GM19463 (cell line): ENCODE results near the gene NOL4L.
A peak's percentile ranks its signal among the peaks of the same experiment; 100 is the strongest.

Experiments
- ATAC-seq: cut with Tn5 transposase; IDR thresholded peaks from one replicate; pipeline ENCODE4 v1.9.1; 2021; ENCODE audit warnings: mild to moderate bottlenecking, moderate library complexity; ENCODE audit not compliant: unreplicated experiment

Gene NOL4L

DNA sequence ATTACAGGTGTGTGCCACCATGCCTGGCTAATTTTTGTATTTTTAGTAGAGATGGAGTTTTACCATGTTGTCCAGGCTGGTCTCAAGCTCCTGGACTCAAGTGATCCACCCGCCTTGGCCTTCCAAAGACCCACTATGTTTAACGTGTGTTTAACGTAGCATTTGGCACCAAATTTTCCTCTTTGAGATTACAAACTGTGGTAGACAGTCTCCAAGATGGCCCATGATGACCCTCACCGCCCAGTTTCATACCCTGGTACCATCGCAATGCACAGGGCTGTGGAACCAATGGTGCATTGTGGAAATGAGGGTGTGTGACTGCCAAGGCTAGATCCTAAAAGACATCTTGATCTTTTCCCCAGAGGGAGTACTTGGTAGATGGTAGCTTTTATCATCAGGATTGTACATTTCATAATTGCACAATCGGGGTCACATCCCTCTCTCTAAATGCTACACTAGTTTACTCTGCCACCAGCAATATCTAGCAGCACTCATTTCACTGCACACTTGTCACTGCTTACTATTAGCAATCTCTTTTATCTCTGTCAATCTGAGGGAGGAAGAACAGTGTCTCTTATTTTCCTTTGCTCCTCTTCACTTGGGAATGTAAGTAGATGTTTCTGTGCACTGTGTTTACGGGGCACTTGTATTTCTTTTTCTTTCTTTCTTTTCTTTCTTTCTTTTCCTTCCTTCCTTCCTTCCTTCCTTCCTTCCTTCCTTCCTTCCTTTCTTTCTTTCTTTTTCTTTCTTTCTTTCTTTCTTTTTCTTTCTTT, 96.9 kb downstream of the NOL4L start:
- ATAC-seq, result no peak

- ATAC-seq, result no peak
Measured at GRCh38 chr20:32487381-32487780, 97.8 kb downstream of the NOL4L start.

DNA sequence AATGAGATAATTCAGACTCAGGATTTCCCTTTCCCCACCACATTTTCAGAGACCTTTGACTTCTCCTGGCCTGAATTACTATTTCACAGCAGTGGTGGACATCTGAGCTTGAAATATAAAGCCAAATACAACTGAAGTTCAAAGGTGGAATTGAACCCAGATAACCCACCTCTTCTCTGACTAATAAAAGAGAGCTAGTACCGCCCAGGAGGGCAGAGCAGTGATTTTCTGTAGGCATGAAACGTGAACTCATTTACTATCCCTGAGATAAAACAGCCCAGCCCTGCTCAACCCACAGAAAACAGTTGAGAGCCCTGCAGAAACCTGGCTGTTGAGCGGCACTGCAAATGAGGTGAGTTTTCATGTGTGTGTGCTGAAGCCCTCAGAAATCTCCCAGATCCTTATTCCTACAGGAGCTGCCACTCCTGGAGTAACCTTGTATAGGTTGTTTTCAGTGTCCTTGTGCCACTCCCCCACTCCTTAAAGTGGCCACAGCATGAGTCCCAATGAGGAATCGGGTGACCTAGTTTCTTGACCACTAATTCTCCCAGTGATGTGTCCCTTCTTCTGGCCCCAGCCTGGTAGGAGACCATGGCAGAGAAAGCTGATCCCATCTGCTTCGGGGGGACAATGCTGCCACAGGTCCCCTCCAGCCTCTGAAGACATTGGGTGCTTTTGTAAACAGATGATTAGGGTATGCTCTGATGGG, 99.2 kb downstream of the NOL4L start:
- no peak for ATAC-seq

GRCh38 chr20:32484958-32485769, 100.0 kb downstream of the NOL4L start:
- ATAC-seq, result peak; percentile 72

- no peak for ATAC-seq
Measured at GRCh38 chr20:32484225-32484957, 100.7 kb downstream of the NOL4L start.

- no peak for ATAC-seq
Measured at GRCh38 chr20:32483351-32484224, 101.5 kb downstream of the NOL4L start.

- no peak for ATAC-seq
Measured at GRCh38 chr20:32482442-32483261, 102.5 kb downstream of the NOL4L start.

- ATAC-seq, result no peak
Measured at GRCh38 chr20:32482143-32482441, 103.0 kb downstream of the NOL4L start.

DNA sequence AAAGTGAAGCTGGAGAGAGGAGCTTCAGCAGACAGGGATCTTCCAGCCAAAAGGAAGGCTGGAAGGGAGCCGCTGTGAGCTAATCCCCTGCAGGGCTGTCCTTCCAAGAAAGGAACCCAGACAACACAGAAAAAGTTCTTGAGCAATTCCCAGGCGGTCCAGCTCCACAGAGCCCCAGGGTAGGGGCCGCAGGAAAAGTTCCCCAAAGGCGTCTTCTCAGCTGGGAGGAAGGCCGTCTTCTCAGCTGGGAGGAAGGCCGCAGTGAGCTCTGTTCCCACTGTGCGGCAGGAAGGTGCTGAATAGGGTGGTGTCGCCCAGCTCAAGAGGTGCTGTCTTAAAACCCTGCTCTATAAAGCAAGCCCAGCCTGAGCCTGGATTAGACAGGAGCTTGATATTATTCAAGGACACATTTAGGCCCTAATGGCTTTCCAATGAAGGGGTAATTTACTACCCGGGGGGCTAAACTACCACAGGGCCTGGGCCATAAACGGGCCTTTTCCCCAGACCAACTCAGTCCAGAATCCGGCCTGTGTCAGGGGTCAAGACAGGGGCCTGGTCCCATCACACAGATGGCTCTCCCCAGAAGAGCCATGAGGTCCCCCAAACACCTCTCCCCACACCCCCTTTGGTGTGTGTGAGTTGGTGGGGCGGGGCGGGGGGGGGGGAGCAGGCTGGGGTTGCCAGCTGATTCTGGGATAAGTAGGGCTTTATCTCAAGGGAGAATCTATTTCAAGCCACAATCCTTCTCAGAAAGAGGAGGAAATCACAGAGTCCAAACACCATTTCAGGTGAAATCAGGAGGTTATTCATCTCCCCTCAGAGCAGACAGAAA, 103.6 kb downstream of the NOL4L start:
- ATAC-seq, result no peak

GRCh38 chr20:32480371-32481241, 104.5 kb downstream of the NOL4L start:
- no peak for ATAC-seq

DNA sequence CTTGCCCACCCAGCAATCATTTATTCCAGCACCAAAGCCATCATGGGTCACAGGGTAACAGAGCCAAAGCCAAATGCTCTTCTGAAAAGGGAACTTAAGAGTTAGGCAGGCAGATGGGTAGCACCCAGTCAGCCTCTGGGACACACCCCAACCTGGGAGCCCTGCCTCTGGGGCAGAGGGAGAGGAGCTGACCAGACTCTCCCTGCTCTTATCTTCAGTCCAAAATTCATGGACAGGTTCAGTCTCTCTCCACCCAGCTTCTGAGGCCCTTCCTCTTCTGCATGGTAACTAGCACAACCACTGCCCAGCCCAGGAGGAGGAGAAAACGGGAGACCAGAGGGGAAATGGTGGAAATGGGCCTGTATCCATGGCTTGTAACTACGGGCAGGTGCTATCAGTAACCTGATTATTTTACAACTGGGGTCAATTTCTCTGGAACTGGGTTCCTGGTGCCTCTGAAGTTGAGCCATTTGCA, 105.4 kb downstream of the NOL4L start:
- no peak for ATAC-seq

- ATAC-seq, result no peak
Measured at GRCh38 chr20:32479012-32479411, 106.1 kb downstream of the NOL4L start.

DNA sequence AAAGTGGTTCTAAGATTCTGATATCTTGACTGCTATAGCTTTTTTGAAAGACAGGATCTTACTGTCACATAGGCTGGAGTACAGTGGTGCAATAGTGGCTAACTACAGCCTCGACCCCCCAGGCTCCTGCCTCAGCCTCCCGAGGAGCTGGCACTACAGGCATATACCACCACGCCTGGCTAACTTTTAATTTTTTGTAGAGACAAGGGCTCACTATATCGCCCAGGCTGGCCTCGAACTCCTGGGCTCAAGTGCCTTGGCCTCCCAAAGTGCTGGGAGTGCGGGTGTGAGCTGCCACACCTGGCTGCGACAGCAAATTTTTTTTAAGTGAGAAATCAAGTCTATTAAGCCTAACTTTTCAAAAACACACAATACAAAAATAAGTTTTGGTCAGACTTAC, 106.6 kb downstream of the NOL4L start:
- ATAC-seq, result no peak

- no peak for ATAC-seq
Measured at GRCh38 chr20:32477594-32478512, 107.3 kb downstream of the NOL4L start.

DNA sequence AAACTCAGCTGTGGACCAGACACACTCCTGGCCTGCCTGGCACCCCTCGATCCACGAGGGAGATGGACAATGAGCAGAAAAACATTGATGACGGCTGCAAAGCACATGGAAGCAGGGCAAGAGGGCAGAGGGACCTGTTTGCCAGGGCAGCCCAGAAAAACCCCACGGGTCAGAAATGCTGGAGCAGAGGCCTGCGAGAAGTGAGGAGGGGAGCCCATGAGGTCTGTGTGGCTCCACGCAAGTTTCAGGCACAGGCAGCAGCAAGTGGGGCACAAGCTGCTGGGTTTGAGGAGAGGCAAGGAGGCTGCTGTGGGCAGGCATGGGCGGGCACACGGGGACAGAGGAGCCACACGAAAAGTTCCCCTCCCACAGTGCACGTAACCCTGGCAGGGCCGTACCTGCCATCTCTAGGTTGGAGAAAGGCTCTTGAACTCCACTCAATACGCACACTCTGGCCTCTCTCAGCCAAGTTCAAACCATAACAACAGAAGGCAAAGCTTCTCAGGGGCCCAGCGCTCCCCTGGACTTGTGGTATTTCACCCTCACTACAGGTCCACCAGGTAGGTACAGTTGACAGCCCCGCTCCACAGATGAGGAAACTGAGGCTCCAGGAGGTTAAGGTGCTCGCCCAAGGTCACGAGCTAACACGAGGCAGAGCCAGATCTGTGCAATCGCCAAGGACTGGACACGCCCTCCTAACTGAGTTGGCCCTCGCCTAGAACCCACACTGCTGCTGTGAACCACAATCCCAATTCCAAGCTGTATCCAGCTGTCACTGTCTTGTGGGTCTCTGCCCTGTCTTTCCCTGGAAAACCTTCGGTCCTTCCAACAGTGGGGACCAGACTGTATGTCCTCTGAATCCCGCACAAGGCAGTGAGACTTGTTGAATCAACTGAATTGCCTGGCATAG, 108.2 kb downstream of the NOL4L start:
- no peak for ATAC-seq
